GM12874 (cell line): ENCODE measurements around the gene NMRK2.

Experiments
- TF ChIP-seq, protein P1 (sequence below): IDR thresholded peaks from 2 replicates; pipeline ENCODE4 v1.5.1; 2011; ENCODE audit warnings: low read depth, mild to moderate bottlenecking, control low read depth, low read length, moderate library complexity; ENCODE audit not compliant: insufficient read depth

The NMRK2 gene

DNA sequence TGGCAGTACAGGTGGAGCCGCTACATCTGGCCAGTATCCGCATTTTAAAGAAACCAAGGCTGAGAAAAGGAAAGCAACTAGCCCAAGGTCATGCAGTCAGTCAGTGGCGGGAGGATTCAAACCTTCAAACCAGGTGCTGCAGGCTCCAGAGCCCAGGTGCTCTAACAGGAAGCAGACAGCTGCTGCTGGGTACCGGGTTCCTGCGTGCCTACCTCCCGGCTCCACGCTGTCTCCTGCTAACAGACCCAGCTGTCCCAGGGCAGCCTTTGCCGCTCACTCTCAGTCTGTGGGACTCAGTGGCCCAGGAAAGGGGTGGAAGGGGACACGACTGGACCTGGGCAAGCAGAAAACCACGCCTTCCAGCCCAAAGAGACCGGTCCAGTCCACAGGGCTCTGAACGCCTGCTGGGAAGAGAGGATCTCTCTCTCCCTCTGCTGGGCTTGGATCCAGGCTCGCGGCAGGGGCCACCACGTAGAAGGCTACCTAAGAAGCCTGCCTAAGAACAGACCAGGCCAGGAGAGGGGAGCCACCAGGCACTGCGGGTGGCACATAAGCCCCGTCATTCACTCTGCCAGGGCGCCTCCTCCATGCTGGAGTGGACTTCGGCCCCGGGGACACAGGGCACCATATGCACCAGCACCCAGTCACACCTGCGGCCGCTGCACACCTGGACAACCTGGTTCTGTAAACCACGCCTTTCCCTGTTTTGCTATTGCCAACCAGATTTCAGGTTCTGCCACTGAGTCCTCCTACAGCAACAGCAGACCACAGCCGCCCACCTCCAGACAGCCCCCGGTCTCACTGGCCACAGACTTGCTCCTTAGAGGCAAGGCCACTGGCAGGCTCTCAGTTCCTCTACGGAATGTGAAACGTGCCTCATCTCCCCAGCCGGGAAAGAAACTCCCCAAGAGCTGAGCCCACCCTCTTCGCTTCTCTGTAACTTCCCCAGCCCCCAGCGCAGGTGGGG, 33.5 kb downstream of the NMRK2 start:
- TF ChIP-seq, protein P1, sequence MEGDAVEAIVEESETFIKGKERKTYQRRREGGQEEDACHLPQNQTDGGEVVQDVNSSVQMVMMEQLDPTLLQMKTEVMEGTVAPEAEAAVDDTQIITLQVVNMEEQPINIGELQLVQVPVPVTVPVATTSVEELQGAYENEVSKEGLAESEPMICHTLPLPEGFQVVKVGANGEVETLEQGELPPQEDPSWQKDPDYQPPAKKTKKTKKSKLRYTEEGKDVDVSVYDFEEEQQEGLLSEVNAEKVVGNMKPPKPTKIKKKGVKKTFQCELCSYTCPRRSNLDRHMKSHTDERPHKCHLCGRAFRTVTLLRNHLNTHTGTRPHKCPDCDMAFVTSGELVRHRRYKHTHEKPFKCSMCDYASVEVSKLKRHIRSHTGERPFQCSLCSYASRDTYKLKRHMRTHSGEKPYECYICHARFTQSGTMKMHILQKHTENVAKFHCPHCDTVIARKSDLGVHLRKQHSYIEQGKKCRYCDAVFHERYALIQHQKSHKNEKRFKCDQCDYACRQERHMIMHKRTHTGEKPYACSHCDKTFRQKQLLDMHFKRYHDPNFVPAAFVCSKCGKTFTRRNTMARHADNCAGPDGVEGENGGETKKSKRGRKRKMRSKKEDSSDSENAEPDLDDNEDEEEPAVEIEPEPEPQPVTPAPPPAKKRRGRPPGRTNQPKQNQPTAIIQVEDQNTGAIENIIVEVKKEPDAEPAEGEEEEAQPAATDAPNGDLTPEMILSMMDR, result no peak

DNA sequence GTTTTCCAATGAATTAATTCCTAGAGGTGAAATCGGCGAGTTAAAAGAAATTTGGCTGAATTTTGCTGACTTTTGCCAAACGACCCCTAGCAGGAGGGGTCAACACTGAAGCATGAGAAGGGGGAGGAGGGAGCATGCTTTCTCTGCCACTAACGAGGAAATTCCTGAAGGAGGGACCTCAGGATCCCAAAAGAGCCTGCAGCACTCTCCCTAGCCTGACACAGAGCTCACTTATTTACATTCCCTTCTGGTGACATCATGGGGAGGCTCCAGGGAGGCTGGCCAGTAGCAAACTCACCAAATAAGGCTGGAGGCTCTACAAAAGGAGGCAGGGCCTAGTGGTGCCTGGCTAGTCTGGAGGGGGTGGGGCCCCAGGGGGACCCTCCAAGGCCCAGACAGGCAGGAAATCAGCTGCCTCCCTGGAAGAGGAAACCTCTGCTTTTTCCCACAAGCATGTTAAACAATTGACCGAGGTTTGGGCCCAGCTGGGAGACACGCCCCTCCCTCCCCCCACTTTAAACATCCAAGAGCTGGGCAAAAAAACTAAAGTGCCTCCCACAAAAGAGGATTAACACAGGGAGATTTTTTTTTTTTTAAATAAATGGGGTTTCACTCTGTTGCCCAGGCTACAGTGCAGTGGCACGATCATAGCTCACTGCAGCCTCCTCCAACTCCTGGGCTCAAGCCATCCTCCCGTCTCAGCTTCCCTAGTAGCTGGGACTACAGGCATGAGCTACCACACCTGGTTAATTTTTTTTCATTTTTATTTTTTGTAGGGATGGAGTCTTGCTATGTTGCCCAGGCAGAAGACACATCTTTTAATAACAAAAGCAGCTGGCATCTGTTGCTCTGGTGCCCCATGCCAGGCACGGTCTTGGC, 35.9 kb downstream of the NMRK2 start:
- TF ChIP-seq, protein P1, result no peak

DNA sequence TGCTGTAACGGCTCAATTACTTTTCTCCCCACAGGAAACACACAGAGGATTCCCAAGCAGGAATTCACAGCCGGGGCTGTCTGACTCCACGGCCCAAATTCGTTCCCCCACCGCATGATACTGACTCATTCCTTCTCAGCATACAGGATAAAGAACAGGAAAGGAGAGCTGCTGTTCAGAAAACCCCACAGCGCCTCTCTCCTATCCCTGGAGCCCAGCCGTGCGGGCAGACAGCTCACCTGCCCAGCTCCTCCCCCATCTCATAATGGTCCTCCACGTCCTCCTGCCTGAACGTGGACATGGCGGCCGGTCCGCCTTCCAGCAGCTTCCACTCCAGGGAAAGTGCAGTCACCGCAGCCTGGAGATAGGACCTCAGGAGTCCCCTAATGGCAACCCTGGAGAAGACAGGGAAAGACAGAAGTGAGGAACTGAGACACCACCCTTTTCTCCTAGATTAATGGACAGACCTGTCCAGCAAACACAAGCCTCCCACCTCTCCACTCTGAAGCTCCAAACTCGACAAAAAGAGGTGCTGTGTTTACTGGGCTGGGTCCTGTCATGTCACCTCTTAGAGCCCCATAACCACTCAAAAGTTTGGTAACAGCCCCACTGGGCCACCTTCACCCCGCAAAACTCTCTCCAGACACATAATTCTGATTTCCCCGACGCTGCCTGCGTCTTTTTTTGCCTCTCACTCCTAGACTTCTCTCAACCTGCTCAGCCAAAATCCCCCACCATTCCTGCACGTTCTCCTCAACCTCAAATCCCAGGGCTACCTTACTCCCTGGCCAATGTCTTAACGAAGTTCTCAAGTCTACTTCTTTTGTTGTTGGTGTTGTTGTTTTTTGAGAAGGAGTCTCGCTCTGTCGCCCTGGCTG, 36.8 kb downstream of the NMRK2 start:
- TF ChIP-seq, protein P1, result no peak

DNA sequence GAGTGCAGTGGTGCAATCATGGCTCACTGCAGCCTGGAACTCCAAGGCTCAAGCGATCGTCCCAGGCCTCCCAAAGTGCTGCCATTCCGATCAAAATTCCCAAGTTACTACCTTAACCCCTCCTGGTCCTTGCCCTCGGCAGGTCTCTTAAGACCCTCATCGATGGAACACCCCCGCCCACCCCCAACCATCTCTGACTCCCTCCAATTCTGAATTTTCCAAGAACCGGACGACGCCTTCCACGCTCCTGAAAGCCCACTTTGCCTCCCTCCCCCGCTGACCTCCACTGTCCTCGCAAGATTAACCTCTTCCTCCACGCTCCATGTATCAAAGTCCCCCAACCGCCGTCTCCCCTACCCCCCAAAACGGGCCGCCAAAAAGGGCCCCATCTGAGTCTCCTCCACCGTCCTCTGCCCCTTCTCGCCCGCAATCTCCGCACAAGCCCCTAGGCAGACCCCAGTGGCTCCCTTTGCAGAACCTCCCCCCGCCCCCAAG, 37.5 kb downstream of the NMRK2 start:
- TF ChIP-seq, protein P1, result no peak

DNA sequence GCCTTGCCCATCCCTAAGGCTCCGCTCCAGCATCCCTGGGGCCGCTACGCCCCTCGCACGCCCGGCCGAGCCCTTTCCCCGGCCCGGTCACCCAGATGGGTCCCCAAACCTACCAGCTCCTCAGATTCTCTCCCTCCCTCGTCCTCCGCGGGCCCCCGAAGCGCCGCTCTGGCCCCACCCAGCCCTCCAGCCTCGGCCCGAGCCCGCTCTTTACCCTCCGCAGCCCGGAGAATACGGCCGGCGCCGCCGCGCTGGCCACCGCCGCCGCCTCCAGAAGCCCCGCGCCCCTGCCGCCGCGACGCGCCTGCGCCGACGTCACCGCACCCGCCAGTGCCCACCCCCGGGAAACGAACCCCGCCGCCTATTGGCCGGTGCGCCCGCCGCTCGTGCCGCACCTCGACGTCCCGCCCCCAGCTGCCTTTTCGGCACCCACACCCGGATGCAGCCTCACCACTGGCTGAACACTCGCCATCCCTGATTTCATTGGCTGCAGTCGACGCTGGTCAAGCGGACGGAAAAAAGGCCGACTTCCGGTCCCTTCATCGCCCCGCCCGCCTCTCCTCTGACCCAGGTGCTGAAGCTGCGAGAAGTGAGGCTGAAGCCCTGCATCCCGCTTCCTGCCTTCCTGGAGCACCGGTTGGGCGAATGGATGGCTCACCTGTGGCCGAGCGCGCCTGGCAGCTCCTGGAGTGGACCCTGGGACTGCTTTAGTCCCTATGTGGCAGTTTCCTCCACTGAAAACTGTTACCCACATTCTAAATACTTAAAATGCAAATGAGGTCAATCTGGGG, 38.1 kb downstream of the NMRK2 start, which contains the start of gene DAPK3:
DAPK3 (minus strand) TSS at position 292 of the 791 bp plus-strand sequence. CDS start 1,364 bp downstream, outside the sequence.
- TF ChIP-seq, protein P1, result no peak

DNA sequence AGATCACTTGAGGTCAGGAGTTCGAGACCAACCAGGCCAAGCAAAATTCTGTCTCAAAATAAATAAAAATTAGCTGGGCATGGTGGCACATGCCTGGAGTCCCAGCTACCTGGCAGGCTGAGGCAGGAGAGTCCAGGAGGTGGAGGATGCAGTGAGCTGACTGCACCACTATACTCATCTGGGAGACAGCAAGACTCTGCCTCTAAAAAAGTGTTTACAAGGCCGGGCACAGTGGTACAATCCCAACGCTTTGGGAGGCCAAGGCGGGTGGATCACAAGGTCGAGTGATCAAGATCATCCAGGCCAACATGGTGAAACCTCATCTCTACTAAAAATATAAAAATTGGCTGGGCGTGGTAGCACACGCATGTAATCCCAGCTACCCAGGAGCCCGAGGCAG, 42.3 kb downstream of the NMRK2 start:
- TF ChIP-seq, protein P1, result no peak
